Measurements from ENCODE around the gene PTPRR. TPM values are rescaled to one million over a fixed set of nuclear protein-coding genes. Genes with fewer than 3 reads are reported as not detected.

The PTPRR gene
- total and polyA plus RNA-seq, 2 experiments from 2014 or later, result not detected

- TF ChIP-seq CTCF (IDR thresholded peaks at IDR 0.05; ENCODE audit: low read depth, low read length), result no peak
- no peaks in the 10 kb centered on the region for H3K4me1 ChIP-seq (ENCODE audit: low read depth)
- H3K27ac ChIP-seq, result no peak overlapping the region
- H3K36me3 ChIP-seq, result no peaks in the 10 kb centered on the region
- no peaks in the 10 kb centered on the region for H3K27me3 ChIP-seq
- DNase-seq (ENCODE audit: low read depth in 1 of 2, low spot score in 1 of 2), result no peak
- H3K4me3 ChIP-seq, result no peak overlapping the region
- no peaks in the 10 kb centered on the region for H3K9me3 ChIP-seq (ENCODE audit: low read depth)
Measured at GRCh38 chr12:70890895-70891832, 29.4 kb downstream of the PTPRR start.

GRCh38 chr12:70885956-70886355, 34.6 kb downstream of the PTPRR start:
- H3K4me3 ChIP-seq, result no peak overlapping the region
- peaks cover 14% of the 10 kb centered on the region for H3K4me1 ChIP-seq (ENCODE audit: low read depth)
- TF ChIP-seq CTCF (IDR thresholded peaks at IDR 0.05; ENCODE audit: low read depth, low read length), result no peak
- no peaks in the 10 kb centered on the region for H3K9me3 ChIP-seq (ENCODE audit: low read depth)
- H3K27ac ChIP-seq, result no peak overlapping the region
- H3K27me3 ChIP-seq, result no peaks in the 10 kb centered on the region
- H3K36me3 ChIP-seq, result no peaks in the 10 kb centered on the region
- peak in 1 of 2 donors; percentile 15 for DNase-seq (ENCODE audit: low read depth in 1 of 2, low spot score in 1 of 2)

GRCh38 chr12:70883855-70884254, 36.7 kb downstream of the PTPRR start:
- Histone ChIP-seq H3K9me3 (ENCODE audit: low read depth) (no peaks in the 10 kb centered on the region), H3K4me1 (ENCODE audit: low read depth) (peaks cover 14% of the 10 kb centered on the region), H3K4me3 (no peak overlapping the region), H3K27ac (peak overlapping the region; percentile 97), H3K27me3 (no peaks in the 10 kb centered on the region), H3K36me3 (no peaks in the 10 kb centered on the region)
- peak in 1 of 2 donors; percentile 90 for DNase-seq (ENCODE audit: low read depth in 1 of 2, low spot score in 1 of 2)
- TF ChIP-seq CTCF (IDR thresholded peaks at IDR 0.05; ENCODE audit: low read depth, low read length), result no peak

GRCh38 chr12:70880744-70881143, 39.8 kb downstream of the PTPRR start:
- H3K27ac ChIP-seq, result no peak overlapping the region
- no peak for TF ChIP-seq CTCF (IDR thresholded peaks at IDR 0.05; ENCODE audit: low read depth, low read length)
- no peak for DNase-seq (ENCODE audit: low read depth in 1 of 2, low spot score in 1 of 2)
- H3K9me3 ChIP-seq (ENCODE audit: low read depth), result no peaks in the 10 kb centered on the region
- peaks cover 14% of the 10 kb centered on the region for H3K4me1 ChIP-seq (ENCODE audit: low read depth)
- H3K36me3 ChIP-seq, result no peaks in the 10 kb centered on the region
- H3K4me3 ChIP-seq, result no peak overlapping the region
- H3K27me3 ChIP-seq, result no peaks in the 10 kb centered on the region

- no peaks in the 10 kb centered on the region for H3K27me3 ChIP-seq
- H3K9me3 ChIP-seq (ENCODE audit: low read depth), result no peaks in the 10 kb centered on the region
- peaks cover under 1% of the 10 kb centered on the region for H3K4me1 ChIP-seq (ENCODE audit: low read depth)
- no peak for TF ChIP-seq CTCF (IDR thresholded peaks at IDR 0.05; ENCODE audit: low read depth, low read length)
- H3K27ac ChIP-seq, result no peak overlapping the region
- H3K4me3 ChIP-seq, result no peak overlapping the region
- peak; percentile 29 to 43 for DNase-seq (ENCODE audit: low read depth in 1 of 2, low spot score in 1 of 2)
- H3K36me3 ChIP-seq, result no peaks in the 10 kb centered on the region
Measured at GRCh38 chr12:70876952-70877351, 43.6 kb downstream of the PTPRR start.

Data from cardiac muscle cell (in vitro differentiated cells and primary cell).